DMS 273 treated with DMSO at 0.1 percent for 48 hours (cell line): ENCODE results near the gene PPCDC.
A peak's percentile ranks its signal among the peaks of the same experiment; 100 is the strongest.

Source experiments
- DNase-seq: peaks from one replicate; lab custom pipeline; 2025; lab: John Stamatoyannopoulos, UW

PPCDC gene

DNA sequence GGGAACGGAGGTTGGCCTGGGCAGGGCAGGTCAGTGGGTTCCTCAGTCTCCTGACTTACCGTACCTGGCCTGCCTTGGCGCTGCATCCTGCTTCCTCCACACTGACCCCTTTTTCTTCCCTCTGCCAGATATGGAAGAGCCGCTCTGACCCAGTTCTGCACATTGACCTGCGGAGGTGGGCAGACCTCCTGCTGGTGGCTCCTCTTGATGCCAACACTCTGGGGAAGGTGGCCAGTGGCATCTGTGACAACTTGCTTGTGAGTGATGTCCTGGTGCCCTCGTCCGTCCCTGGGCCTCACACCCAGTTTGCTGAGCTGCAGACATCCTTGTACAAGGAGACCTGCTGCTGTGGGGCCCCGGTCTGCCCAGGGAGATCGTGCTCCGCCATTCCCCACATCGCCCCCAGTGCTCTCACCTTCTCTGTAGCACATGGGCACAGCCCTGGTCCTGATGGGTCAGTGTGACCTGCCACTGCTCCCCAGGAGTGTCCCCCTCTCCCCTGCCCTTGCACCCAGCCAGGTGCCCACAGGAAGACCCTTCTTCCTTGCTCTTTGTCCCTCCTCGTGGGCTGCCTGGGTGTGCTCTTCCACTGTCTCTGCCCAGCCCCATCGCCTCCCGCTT lies 21.0 kb downstream of the PPCDC start:
- DNase-seq: no peak

DNA sequence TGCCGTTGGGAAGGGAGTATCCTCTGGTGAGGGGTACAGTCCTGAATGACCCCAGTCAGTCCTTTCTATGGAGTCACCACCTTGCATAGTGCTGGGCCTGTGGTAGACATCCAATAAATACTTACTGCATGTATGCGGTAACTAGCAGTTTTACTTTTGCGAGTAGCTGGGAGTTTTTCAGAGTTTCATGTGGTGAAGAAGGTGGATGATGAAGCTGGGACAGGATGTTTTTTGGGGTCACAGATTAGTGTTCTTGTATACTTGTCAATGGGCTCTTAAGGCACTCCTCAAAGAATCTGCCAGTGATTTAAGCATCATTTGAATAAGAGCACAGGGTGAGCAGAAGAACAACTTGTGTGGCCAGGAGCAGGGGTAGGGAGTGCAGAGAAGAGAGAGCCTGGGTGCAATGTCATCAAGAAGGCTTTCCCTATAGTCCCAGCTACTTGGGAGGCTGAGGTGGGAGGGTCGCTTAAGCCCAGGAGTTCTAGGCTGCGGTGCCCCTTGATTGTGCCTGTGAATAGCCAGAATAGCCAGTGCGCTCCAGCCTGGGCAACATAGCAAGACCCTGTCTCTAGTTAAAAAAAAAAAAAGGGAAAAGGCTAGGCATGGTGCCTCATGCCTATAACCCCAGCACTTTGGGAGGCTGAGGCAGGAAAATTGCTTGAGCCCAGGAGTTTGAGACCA lies 22.1 kb downstream of the PPCDC start:
- DNase-seq: no peak

DNA sequence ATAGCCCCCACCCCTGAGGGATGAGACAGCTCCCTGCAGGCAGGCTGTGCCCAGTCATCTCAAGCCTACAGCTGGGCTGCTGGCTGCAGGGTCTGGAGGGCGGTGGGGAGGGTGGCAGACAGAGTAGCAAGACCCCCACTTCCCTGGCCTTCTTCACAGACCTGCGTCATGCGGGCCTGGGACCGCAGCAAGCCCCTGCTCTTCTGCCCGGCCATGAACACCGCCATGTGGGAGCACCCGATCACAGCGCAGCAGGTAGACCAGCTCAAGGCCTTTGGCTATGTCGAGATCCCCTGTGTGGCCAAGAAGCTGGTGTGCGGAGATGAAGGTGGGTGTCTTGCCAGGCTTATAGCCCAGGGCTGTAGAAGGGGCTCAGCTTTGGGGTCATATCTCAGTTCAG lies 25.0 kb downstream of the PPCDC start:
- no peak for DNase-seq

DNA sequence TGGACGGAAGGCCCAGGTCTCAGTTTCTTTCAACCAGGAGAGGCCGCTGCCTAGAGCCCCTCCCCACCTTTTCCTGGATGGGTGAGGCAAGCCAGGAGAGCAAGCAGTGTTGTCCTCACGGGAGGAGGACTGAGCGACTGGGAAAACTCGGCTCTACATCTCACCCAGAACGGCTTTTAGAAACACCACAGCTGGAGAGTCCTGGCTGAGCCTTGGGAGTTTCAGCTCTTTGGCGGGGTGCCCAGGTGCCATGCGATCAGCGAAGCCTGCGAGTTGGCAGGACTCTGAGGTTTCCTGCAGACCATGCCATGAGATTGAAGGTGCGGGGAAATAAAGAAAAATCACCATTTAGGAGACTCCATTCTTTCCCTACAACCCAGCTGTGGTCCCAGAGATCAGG lies 26.0 kb downstream of the PPCDC start:
- peak; percentile 62 for DNase-seq

DNA sequence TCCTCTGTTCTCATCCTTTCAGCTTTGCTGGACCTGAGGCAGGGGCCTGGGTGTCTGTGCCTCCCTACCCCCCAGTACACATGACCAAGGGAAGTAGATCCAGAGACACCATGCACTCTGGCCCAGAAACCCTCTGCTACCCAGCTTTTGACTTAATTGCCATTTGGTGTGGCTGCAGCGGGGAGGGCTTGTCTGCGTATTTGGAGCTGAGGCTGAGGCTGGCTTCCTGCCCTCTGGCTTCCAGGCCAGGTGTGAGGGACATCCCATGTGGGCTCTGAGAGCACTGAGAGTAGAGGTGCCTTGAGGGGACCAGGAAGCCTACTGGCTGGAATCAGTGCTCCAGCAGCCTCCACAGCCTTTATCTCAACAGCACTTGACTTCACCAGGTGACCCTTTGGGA lies 26.9 kb downstream of the PPCDC start:
- no peak for DNase-seq

DNA sequence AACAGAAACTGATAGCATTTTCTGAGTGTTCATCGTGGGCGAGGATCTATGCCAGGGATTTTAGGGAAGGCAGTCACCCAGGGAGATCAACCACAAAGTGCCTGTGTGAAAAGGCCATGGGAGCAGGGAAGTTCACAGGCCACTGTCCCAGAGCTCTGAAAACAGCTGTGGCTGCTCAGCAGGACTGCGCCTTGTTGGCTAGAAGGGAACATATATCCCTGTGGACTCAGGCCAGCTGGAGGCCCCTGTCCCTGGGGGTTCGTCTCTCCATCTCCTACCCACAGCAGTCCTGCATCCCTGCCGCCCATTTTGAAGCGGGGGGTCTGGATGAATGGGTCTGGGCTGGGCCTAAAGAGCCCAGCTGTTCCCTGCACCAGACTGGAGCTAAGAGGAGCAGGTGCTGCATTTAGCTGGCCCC lies 27.8 kb downstream of the PPCDC start:
- peak; percentile 23 for DNase-seq

DNA sequence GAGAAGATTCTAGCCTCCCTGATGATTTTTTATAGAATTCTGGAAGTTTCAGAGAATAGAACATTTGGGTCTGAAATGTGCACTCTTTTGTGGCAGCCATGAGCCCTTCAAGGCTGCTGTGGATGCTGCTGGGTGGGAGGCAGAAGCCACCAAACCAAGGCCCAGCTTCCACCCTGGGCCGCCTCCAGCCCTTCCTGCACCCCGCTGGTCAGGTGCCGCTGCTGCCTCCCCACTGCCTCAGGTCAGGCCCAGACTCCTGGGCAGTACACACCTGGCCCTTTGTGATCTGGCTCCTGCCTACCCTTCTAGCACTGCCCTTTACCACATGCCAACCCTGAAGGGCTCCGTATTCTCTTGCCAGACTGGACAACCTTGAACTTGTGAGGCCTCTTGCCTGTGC lies 28.3 kb downstream of the PPCDC start:
- no peak for DNase-seq

DNA sequence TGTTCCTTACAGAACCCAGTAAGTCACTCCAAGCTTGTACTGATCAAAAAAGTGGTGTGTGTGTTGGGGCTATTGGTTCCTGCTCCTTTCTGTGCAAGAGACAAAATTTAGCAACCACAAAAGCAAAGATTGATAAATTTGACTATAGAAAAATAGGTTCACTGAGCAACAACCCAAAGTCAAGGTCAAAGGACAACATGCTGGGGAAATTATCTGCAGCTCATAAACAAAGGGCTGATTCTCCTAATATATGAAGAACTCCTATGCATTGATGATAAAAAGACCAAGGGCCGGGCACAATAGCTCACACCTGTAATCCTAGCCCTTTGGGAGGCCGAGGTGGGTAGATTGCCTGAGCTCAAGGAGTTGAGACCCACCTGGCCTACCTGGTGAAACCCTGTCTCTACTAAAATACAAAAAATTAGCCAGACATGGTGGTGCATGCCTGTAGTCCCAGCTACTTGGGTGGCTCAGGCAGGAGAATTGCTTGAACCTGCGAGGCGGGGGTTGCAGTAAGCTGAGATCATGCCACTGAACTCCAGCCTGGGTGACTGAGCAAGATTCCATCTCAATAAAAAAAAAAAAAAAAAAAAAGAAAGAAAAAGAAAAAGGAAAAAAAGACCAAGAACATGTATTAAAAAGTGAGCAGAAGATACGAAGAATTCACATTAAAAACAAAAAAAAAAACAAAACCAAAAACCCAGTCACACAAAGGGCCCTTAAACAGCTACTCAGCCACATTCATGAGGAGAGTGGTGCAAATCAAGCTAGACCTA lies 29.8 kb downstream of the PPCDC start:
- no peak for DNase-seq

DNA sequence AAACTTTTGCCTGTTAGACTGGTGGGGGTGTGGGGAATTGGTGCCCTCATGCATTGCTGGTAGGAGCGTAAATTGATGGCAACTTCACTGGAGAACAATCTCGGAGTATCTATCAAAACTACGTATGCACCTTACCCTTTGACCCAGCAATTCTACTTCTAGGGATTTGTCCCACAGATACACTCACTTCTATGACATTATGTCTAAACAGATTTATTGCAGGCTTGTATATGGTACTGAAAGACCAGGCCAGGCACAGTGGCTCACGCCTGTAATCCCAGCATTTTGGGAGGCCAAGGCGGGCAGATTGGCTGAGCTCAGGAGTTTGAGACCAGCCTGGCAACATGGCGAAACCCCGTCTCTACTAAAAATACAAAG lies 30.3 kb downstream of the PPCDC start:
- no peak for DNase-seq

DNA sequence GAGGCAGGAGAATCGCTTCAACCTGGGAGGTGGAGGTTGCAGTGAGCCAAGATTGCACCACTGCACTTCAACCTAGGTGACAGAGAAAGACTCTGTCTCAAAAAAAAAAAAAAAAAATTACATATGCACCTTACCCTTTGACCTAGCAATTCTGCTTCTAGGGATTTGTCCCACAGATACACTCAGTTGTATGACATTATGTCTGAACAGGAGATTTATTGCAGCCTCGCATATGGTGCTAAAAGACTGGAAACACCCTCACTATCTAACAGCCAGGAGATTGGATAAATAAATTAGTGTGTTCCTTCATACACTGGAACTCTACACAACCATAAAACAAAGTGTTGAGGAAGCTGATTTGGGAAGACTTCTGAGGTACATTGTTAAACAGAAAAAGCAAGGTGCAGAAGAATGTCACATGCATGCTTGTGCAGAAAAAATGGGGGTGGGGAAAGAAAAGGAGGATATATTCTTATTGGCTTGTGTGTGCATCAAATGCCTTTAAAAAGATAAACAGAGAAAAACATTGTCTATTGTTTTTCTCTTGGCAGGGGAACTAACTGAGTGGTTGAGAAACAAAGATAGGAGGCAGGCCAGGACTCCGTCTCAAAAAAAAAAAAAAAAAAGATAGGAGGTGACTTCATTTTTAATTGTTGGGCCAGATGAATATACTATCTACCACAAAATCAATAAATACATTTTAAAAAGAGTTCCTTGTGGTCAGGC lies 30.9 kb downstream of the PPCDC start:
- DNase-seq: no peak

DNA sequence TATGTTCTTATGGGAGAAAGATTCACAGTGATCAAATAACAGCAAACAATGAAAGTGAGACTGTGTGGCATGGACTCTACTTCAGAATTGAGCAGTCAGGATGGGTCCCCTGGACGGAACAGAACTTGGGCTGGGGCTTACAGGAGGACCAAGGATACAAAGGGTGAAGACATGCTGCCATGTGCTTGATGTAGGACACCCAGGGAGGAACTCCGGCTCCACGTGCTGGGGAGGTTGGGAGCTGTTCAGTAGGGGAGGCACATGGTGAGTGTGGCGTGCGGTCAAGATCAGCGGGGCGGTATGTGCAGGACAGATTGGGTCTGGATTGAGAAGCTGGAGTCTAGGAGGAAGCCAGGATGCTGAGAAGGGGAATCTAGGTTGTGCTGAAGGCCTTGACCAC lies 32.6 kb downstream of the PPCDC start:
- no peak for DNase-seq

DNA sequence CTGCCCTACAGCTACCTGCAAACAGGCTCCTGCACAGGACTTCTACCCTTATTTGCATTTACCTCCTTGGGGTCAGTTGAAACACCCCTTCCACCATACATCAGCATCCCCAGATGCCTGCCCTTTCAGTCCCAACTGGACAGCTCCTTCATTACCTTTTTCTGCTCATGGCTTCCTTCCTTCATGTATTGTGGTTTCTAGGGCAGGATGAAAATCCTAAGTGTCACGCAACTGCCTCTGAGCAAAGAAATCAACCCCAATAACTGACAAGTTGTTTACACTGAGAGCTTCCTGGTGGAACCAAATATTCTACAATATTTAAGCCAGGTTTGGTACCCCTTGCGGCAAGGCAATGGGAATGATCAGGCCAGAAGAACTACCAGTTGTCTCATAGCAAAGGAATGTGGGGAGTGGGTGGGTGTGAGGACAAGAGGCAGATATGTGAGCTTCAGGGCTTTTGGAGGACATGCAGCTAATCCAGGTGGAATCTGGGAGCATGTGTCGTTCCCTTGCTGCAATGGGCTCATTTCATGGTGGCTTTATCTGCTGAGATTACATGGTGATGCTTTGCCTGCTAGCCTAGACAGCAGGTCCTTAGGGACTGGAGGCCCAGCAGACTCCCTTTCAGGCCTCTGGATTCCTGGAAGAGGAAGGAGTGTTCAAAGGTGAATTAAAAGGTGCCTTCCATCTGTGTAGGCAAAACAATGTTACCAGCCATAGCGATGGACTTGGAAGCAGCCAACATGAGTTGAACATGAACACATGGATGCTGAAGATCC lies 34.9 kb downstream of the PPCDC start:
- DNase-seq: no peak

DNA sequence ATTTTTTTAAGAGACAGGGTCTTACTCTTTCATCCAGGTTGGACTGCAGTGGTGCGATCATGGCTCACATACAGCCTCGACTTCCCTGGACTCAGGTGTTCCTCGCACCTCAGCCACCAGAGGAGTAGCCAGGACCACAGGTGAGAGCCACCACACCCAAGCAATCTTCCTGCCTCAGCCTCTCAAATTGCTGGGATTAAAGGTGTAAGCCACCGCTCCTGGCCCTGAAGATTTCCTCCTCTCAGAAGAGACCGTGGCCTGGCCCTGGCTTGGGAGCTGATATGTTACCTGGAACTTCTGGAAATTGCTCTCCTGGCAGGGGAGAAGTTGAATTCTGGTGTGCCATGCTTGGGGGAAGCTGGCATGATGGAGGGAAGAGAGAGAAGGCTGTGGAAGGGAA lies 36.2 kb downstream of the PPCDC start:
- DNase-seq: no peak

DNA sequence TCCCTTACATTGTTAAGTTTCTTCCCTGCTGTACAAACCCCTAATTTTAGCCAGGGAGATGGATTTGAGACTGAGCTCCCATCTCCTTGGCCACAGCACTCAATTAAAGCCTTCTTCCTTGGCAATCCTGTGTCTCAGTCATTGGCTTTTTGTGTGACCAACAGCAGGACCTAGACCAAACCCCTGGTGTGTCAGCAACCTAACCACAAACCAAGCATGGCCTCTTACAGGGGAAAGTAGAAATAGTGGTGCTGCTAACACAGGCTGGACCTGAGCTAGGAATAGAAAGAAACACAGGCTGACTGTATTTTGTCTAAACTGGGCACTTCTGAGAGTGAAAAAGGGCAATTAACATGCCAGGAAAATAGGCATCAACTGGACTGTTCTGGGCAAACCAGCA lies 37.9 kb downstream of the PPCDC start:
- no peak for DNase-seq

DNA sequence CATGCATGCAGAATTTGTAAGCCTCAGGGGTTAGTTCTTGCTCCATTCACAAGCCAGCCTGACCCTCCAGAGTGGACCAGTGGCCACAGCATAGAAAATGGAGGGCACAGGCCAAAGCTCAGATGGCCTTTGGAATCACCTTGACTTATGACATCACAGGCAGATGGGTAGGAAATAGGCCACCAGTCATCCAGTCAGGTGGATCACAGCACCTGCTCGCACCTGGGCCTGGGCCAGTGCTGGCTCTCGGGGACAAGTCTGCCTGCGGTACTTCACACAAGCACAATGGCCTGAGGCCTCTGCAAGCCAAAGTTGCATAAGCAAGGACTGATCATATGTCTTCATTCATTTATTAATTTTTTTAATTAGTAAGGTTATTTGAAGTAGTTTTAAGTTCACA lies 39.3 kb downstream of the PPCDC start:
- no peak for DNase-seq

DNA sequence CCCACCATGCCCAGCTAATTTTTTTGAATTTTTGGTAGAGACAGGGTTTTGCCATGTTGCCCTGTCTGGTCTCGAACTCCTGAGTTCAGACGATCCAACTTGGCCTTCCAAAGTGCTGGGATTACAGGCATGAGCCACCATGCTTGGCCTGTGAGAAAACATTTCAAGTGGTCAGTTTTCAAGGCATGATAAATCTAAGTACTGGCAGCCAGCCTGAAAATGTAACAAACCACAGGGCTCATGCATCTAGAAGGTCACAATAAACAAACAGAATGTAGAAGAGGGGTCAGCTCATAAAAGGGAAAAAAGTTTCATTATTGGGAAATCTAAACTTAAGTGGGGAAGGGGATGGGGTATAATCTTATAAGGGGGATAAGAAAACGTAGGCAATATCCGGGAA lies 39.9 kb downstream of the PPCDC start:
- DNase-seq: no peak

DNA sequence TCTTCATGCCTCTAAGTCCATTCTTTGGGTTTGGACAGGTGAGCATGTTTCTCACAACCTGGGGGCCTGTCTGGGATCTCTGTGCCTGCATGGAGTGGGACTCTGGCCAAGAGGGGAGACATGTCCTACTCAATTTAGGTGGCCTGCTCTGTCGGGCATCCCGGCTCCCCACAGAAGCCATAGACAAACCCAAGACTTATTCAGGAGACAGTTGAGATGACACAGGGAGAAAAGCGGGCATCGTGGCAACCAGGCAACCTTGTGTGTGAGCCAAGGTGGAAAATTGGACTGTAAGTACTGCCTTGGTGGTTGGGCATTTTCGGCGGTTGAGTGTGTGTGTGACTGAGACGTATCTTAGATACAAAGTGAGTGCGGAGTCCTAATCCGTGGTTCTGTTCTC lies 40.5 kb downstream of the PPCDC start:
- no peak for DNase-seq

DNA sequence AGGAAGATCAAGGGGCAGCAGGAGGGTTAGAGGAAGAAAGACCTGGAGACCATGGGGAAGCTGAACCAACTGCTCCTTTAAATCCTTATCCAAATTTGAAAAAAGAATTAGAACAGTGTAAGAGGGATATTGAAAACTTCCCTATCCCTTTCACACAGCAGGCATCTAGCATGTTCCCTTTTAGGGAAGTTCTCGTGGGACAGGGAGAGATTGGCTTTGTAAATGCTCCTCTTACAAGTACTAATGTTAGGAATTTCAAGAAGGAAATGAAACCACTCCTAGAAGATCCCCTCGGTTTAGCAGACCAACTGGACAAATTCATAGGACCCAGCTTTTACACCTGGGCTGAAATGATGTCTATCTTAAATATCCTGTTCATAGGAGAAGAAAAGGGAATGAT lies 41.5 kb downstream of the PPCDC start:
- no peak for DNase-seq

DNA sequence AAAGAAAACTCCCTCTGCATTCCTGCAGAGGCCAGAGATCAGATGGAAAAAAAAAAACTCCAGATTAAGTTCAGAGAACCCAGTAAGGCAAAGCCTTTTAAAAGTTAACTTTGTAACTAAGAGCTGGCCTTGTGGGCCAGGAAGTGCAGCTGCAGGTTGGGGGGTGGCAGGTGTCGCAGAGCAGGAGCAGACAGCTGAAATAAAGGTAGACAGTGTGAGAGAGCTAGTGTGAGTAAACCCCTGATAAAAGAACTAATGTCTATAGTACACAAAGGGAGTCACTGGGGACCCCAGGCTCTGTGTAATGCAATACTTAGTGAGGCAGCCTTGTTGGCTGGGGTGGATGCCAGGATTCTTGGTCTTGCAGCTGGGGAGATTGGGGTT lies 42.1 kb downstream of the PPCDC start:
- no peak for DNase-seq

DNA sequence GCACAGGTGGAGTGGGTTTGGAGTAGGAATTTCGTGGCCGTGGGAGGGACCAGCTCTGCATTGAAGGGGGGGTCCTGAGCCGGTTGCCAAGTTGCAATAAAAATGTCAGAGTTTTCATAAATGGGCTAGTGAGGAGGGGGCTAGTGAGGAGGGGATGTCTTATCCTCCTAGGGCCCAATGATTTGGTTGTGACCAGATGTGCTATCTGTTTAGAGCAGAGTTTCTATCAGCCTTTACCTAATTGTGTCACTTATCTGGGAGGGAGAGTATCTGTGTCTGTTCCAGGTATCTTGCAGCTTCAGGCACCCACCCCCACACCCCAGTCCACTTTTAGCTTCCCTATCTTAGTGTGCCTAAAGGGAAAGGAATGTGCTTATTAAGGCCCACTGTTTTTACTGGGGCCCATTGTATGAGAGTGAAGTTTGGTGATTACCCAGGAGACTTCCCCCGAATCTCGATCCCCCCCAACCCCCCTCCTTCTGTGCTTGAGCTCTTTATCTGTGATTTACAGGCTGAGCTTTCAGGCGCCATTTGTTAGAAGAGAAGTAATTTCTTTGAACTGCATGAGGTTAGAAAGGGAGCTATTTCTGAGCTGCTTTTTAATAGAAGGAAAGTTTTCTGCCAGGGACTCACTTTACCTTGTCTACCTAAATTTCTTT lies 42.6 kb downstream of the PPCDC start:
- no peak for DNase-seq

DNA sequence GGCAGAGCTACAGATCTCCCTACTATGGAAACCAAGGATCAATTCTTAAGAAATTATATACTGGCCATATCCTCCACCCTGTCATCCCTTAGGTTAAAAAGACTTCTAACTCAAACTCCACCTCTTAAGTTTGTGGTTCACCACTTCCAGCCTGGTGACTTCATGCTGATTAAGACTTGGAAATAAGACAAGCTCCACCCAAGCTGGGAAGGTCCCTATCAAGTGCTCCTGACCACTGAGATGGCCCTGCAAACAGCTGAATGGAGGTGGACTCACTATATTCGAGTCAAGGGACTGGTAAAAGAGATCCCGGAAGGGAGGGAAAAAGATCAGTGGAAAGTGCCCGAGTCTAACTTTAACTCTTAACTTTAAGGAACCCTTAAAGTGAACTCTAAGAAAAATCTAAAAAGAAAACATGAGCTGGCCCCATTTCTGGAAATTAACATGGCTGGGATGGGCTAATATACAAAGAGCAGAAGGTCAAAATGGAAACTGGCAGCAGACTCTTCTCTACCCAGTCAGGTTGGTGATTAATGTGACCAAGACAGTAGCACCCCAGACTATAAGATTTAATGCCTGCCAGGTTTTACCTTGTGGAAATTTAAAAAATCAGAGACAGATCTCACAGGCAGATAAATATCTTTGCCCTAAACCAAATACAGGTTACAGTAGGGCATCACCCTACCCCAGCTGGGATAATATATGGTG lies 43.9 kb downstream of the PPCDC start:
- DNase-seq: no peak
